Loucy (cell line): ENCODE results near the gene ADAMTS20.

Source experiments
- H2AFZ ChIP-seq: fragments of 200-600 bp; sonication (generic); 2 replicates; pipeline ENCODE4 v1.6.0; 2016; ENCODE audit warnings: antibody characterized with exemption, mild to moderate bottlenecking, low read length, moderate library complexity
- H3F3A ChIP-seq: fragments of 200-600 bp; 2 replicates; pipeline ENCODE4 v1.6.0; 2016; ENCODE audit warnings: antibody characterized with exemption, low read depth, mild to moderate bottlenecking
- H3K27me3 ChIP-seq: fragments of 200-600 bp; sonication (generic); 2 replicates; pipeline ENCODE4 v1.6.1; 2014; ENCODE audit warnings: low read length, mild to moderate bottlenecking; ENCODE audit not compliant: insufficient read depth, poor library complexity, severe bottlenecking
- H3K36me3 ChIP-seq: fragments of 200-600 bp; sonication (generic); 2 replicates; pipeline ENCODE4 v1.6.1; 2016; ENCODE audit warnings: low read length; ENCODE audit not compliant: insufficient read depth
- H3K4me1 ChIP-seq: fragments of 200-600 bp; sonication (generic); 2 replicates; pipeline ENCODE4 v1.5.1; 2014; ENCODE audit warnings: low read length, mild to moderate bottlenecking; ENCODE audit not compliant: insufficient read depth, poor library complexity, severe bottlenecking
- H3K4me2 ChIP-seq: fragments of 200-600 bp; sonication (generic); 2 replicates; pipeline ENCODE4 v1.6.0; 2014; ENCODE audit warnings: antibody characterized with exemption, low read length, low read depth, mild to moderate bottlenecking; ENCODE audit not compliant: poor library complexity, severe bottlenecking
- H3K4me3 ChIP-seq: fragments of 200-600 bp; sonication (generic); 2 replicates; pipeline ENCODE4 v1.5.1; 2014; ENCODE audit warnings: low read length, mild to moderate bottlenecking, mixed read lengths; ENCODE audit not compliant: poor library complexity, severe bottlenecking
- H3K79me2 ChIP-seq: fragments of 200-600 bp; sonication (generic); 2 replicates; pipeline ENCODE4 v1.6.1; 2014; ENCODE audit warnings: low read length; ENCODE audit not compliant: insufficient read depth
- H3K9ac ChIP-seq: fragments of 200-600 bp; sonication (generic); 2 replicates; pipeline ENCODE4 v1.6.0; 2014; ENCODE audit warnings: mild to moderate bottlenecking, low read depth, low read length, moderate library complexity; ENCODE audit not compliant: poor library complexity, severe bottlenecking
- H3K9me2 ChIP-seq: fragments of 200-600 bp; sonication (generic); replicated peaks from 2 replicates; pipeline ENCODE4 v1.6.1; 2016; ENCODE audit warnings: low read depth, low read length, mixed read lengths
- H3K9me3 ChIP-seq: fragments of 200-600 bp; sonication (generic); 2 replicates; pipeline ENCODE4 v1.6.1; 2014; ENCODE audit warnings: mild to moderate bottlenecking, antibody characterized with exemption, low read length, low read depth; ENCODE audit not compliant: insufficient read depth
- H4K20me1 ChIP-seq: fragments of 200-600 bp; sonication (generic); 2 replicates; pipeline ENCODE4 v1.6.0; 2014; ENCODE audit warnings: antibody characterized with exemption, low read length, mild to moderate bottlenecking; ENCODE audit not compliant: insufficient read depth, poor library complexity, severe bottlenecking
- EZH2phosphoT487 ChIP-seq: fragments of 200-600 bp; IDR thresholded peaks from 2 replicates; pipeline ENCODE4 v1.6.1; 2018; ENCODE audit warnings: antibody characterized with exemption, mild to moderate bottlenecking, moderate library complexity, borderline replicate concordance
- TF ChIP-seq, protein P1 (sequence below): fragments of 200-600 bp; sonication (generic); conservative IDR thresholded peaks from 2 replicates; pipeline ENCODE4 v1.5.1; 2014; ENCODE audit warnings: mild to moderate bottlenecking, antibody characterized with exemption, low read length

Gene ADAMTS20

DNA sequence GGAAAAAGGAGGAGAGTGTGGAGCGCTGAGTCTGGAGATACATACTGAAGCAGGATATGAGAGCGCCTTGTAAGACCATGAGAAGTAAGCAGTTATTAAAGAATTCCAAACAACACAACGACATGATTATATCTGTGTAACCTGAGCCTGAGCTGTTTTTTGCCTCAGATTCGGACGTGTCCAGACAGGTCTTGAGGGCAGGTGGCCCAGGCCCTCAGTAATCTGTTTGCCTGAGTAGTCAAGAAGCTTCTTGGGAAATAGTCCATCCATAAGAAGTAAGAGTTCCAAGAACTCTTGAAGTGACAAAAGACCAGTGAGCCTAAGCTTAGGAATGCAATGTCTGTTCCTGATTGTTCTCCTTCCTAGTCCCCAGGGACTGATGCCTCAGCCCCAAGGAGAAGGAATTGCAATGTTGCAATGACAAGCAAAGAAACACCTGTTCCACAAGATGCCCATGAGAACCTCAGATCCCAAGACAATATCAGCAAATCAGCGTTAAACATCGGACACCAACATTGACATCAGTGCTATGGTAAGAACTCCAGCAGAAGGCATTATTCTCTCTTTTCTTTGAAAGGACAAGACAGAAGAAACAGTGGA, 34.7 kb upstream of the ADAMTS20 start:
- Histone ChIP-seq H2AFZ (no peak overlapping the region; the same call in 1 of the 2 replicates), H3K27me3 (no peaks in the 10 kb centered on the region), H3K9me2 (no peaks in the 10 kb centered on the region), H4K20me1 (no peaks in the 10 kb centered on the region), H3K4me1 (no peaks in the 10 kb centered on the region), H3K4me3 (no peak overlapping the region), H3K9ac (no peak overlapping the region), H3K9me3 (no peaks in the 10 kb centered on the region), H3K79me2 (no peaks in the 10 kb centered on the region), H3K36me3 (no peaks in the 10 kb centered on the region), H3F3A (no peaks in the 10 kb centered on the region), H3K4me2 (no peak overlapping the region)
- TF ChIP-seq, protein P1, sequence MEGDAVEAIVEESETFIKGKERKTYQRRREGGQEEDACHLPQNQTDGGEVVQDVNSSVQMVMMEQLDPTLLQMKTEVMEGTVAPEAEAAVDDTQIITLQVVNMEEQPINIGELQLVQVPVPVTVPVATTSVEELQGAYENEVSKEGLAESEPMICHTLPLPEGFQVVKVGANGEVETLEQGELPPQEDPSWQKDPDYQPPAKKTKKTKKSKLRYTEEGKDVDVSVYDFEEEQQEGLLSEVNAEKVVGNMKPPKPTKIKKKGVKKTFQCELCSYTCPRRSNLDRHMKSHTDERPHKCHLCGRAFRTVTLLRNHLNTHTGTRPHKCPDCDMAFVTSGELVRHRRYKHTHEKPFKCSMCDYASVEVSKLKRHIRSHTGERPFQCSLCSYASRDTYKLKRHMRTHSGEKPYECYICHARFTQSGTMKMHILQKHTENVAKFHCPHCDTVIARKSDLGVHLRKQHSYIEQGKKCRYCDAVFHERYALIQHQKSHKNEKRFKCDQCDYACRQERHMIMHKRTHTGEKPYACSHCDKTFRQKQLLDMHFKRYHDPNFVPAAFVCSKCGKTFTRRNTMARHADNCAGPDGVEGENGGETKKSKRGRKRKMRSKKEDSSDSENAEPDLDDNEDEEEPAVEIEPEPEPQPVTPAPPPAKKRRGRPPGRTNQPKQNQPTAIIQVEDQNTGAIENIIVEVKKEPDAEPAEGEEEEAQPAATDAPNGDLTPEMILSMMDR = no peak
- no peak for TF ChIP-seq EZH2phosphoT487

DNA sequence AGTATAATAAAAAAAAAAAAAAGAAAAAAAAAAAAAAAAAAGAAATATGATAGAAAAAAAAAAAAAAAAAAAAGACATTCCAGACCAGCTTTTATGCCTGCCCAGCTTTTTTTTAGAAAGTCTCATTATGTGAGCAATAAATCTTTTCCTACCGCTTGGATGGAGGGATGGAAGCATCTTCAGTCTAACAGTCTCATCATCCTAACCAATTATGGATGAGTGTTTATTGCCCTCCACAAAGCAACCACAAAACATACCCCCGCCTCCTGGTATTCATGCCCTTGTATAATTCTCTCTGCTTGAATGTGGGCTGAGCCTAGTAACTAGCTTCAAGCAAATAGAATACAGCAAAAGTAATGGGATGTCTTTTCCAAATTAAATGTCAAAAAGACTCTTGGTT, 33.7 kb upstream of the ADAMTS20 start:
- H4K20me1 ChIP-seq = no peaks in the 10 kb centered on the region
- no peaks in the 10 kb centered on the region for H3K27me3 ChIP-seq
- TF ChIP-seq, protein P1 = no peak
- no peak for TF ChIP-seq EZH2phosphoT487
- no peaks in the 10 kb centered on the region for H3K36me3 ChIP-seq
- no peaks in the 10 kb centered on the region for H3F3A ChIP-seq
- no peaks in the 10 kb centered on the region for H3K9me3 ChIP-seq
- no peak overlapping the region for H3K9ac ChIP-seq
- H3K4me3 ChIP-seq = no peak overlapping the region
- no peaks in the 10 kb centered on the region for H3K79me2 ChIP-seq
- no peaks in the 10 kb centered on the region for H3K4me1 ChIP-seq
- H3K4me2 ChIP-seq = no peak overlapping the region
- H2AFZ ChIP-seq = no peak overlapping the region
- no peaks in the 10 kb centered on the region for H3K9me2 ChIP-seq

DNA sequence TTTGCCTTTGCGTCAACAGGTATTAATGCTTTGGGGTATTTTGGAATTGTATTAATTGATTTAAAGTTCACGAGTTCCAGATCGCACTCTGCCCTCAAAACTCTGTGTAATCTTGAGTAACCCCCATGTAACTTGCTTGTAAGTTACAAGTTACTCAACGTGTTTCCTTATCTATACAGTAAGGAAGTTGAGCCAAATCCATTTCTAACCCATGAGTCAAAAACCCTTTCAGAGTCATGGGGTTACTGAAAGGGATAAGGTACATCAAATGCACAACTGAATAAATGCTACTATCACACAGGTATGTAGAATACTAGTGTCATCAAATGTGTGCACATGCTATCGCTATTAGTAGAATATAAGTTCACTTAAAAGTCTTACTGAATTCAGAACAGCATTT, 28.6 kb upstream of the ADAMTS20 start:
- Histone ChIP-seq H3K9ac (no peak overlapping the region), H3K36me3 (no peaks in the 10 kb centered on the region), H3K4me1 (no peaks in the 10 kb centered on the region), H4K20me1 (no peaks in the 10 kb centered on the region), H3K4me2 (no peak overlapping the region), H3K4me3 (no peak overlapping the region), H3K9me3 (no peaks in the 10 kb centered on the region), H3K79me2 (no peaks in the 10 kb centered on the region), H3K27me3 (no peaks in the 10 kb centered on the region), H3K9me2 (no peaks in the 10 kb centered on the region), H3F3A (no peaks in the 10 kb centered on the region), H2AFZ (no peak overlapping the region)
- TF ChIP-seq EZH2phosphoT487 = no peak
- TF ChIP-seq, protein P1 = no peak
